ENCODE results near the gene RAB40B.
"Not testable (repeated sequence)": the region's sequence is repeated elsewhere in the genome, so short reads cannot be mapped to it uniquely, and the experiment has no call there.

DNA sequence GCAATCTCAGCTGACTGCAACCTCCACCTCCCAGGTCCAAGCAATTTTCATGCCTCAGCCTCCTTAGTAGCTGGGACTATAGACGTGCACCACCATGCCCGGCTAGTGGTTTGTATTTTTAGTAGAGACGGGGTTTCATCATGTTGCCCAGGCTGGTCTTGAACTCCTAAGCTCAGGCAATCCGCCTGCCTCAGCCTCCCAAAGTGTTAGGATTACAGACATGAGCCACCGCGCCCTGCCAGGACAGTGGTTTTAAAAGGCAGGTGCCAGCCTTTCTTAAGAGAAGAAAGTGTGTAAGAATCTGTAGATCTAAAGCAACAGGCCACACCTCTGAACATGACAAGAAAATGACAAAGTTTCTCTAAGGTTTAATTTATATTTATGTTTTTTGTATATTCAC is 43.9 kb downstream of the RAB40B start:
- TF ChIP-seq, protein P1, sequence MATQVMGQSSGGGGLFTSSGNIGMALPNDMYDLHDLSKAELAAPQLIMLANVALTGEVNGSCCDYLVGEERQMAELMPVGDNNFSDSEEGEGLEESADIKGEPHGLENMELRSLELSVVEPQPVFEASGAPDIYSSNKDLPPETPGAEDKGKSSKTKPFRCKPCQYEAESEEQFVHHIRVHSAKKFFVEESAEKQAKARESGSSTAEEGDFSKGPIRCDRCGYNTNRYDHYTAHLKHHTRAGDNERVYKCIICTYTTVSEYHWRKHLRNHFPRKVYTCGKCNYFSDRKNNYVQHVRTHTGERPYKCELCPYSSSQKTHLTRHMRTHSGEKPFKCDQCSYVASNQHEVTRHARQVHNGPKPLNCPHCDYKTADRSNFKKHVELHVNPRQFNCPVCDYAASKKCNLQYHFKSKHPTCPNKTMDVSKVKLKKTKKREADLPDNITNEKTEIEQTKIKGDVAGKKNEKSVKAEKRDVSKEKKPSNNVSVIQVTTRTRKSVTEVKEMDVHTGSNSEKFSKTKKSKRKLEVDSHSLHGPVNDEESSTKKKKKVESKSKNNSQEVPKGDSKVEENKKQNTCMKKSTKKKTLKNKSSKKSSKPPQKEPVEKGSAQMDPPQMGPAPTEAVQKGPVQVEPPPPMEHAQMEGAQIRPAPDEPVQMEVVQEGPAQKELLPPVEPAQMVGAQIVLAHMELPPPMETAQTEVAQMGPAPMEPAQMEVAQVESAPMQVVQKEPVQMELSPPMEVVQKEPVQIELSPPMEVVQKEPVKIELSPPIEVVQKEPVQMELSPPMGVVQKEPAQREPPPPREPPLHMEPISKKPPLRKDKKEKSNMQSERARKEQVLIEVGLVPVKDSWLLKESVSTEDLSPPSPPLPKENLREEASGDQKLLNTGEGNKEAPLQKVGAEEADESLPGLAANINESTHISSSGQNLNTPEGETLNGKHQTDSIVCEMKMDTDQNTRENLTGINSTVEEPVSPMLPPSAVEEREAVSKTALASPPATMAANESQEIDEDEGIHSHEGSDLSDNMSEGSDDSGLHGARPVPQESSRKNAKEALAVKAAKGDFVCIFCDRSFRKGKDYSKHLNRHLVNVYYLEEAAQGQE (IDR thresholded peaks at IDR 0.05) = not testable (repeated sequence)
- TF ChIP-seq, protein P2, sequence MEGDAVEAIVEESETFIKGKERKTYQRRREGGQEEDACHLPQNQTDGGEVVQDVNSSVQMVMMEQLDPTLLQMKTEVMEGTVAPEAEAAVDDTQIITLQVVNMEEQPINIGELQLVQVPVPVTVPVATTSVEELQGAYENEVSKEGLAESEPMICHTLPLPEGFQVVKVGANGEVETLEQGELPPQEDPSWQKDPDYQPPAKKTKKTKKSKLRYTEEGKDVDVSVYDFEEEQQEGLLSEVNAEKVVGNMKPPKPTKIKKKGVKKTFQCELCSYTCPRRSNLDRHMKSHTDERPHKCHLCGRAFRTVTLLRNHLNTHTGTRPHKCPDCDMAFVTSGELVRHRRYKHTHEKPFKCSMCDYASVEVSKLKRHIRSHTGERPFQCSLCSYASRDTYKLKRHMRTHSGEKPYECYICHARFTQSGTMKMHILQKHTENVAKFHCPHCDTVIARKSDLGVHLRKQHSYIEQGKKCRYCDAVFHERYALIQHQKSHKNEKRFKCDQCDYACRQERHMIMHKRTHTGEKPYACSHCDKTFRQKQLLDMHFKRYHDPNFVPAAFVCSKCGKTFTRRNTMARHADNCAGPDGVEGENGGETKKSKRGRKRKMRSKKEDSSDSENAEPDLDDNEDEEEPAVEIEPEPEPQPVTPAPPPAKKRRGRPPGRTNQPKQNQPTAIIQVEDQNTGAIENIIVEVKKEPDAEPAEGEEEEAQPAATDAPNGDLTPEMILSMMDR (IDR thresholded peaks at IDR 0.05; ENCODE audit: low read depth, low read length, missing input control) = not testable (repeated sequence)
- not testable (repeated sequence) for TF ChIP-seq JUND (IDR thresholded peaks at IDR 0.05); GABPA (IDR thresholded peaks at IDR 0.05 in 1 of 2, conservative IDR thresholded peaks at IDR 0.05 in 1 of 2); TAF1 (conservative IDR thresholded peaks at IDR 0.05); YY1 (IDR thresholded peaks at IDR 0.05); RAD21 (IDR thresholded peaks at IDR 0.05); HNF4A (conservative IDR thresholded peaks at IDR 0.05)
- TF ChIP-seq, protein P3, sequence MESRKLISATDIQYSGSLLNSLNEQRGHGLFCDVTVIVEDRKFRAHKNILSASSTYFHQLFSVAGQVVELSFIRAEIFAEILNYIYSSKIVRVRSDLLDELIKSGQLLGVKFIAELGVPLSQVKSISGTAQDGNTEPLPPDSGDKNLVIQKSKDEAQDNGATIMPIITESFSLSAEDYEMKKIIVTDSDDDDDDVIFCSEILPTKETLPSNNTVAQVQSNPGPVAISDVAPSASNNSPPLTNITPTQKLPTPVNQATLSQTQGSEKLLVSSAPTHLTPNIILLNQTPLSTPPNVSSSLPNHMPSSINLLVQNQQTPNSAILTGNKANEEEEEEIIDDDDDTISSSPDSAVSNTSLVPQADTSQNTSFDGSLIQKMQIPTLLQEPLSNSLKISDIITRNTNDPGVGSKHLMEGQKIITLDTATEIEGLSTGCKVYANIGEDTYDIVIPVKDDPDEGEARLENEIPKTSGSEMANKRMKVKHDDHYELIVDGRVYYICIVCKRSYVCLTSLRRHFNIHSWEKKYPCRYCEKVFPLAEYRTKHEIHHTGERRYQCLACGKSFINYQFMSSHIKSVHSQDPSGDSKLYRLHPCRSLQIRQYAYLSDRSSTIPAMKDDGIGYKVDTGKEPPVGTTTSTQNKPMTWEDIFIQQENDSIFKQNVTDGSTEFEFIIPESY (IDR thresholded peaks at IDR 0.05) = not testable (repeated sequence)
- TF ChIP-seq, protein P4, sequence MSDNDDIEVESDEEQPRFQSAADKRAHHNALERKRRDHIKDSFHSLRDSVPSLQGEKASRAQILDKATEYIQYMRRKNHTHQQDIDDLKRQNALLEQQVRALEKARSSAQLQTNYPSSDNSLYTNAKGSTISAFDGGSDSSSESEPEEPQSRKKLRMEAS (IDR thresholded peaks at IDR 0.05) = not testable (repeated sequence)

All from liver (tissue), 3 donors.